Measurements from ENCODE around the gene TMEM203. TPM values are rescaled to one million over a fixed set of nuclear protein-coding genes. Genes with fewer than 3 reads are reported as not detected.

The TMEM203 gene
- polyA plus RNA-seq, 1 donor (not counting 4 experiments of a cell fraction or from before 2014, with no cell fraction given): 29.2 TPM

GRCh38 chr9:137169896-137170358 is 35.5 kb downstream of the TMEM203 start, which contains the start of gene LRRC26:
TSS of gene LRRC26 (minus strand) at chr9:137170051. CDS start at chr9:137169943, 108 bp downstream.
- Histone ChIP-seq H3K4me3 (ENCODE audit: control insufficient read depth in 2 of 3, extremely low read depth in 1 of 3, insufficient read depth in 2 of 3, low read depth in 1 of 3, low read length in 3 of 3) (peak within 1 kb of the TSS in 1 of 3 experiments; percentile 5), H3K36me3 (ENCODE audit: control insufficient read depth in 2 of 2, extremely low read depth in 1 of 2, insufficient read depth in 2 of 2, low read length in 2 of 2) (no peaks in the 10 kb centered on the region), H3K27ac (ENCODE audit: control insufficient read depth, insufficient read depth, low read length) (no peak within 1 kb of the TSS), H2AFZ (ENCODE audit: control insufficient read depth, low read length) (no peak within 1 kb of the TSS), H3K9ac (ENCODE audit: control insufficient read depth, extremely low read depth, insufficient read depth, low read length) (no peak within 1 kb of the TSS), H3K4me2 (ENCODE audit: control insufficient read depth, extremely low read depth, insufficient read depth, low read depth, low read length) (peak within 1 kb of the TSS; percentile 41), H3K9me3 (ENCODE audit: control insufficient read depth, low read depth, low read length) (no peaks in the 10 kb centered on the region), H3K9me1 (ENCODE audit: control insufficient read depth, extremely low read depth, insufficient read depth, low read length) (no peaks in the 10 kb centered on the region), H3K79me2 (ENCODE audit: control insufficient read depth, insufficient read depth, low read length) (no peaks in the 10 kb centered on the region), H4K20me1 (ENCODE audit: control insufficient read depth, extremely low read depth, insufficient read depth, low read length) (peaks cover 9% of the 10 kb centered on the region), H3K27me3 (ENCODE audit: control insufficient read depth, extremely low read depth, insufficient read depth, low read length) (peaks cover 96% of the 10 kb centered on the region), H3K4me1 (ENCODE audit: control insufficient read depth, extremely low read depth, insufficient read depth, low read length) (no peaks in the 10 kb centered on the region)
- TF ChIP-seq, protein P1, sequence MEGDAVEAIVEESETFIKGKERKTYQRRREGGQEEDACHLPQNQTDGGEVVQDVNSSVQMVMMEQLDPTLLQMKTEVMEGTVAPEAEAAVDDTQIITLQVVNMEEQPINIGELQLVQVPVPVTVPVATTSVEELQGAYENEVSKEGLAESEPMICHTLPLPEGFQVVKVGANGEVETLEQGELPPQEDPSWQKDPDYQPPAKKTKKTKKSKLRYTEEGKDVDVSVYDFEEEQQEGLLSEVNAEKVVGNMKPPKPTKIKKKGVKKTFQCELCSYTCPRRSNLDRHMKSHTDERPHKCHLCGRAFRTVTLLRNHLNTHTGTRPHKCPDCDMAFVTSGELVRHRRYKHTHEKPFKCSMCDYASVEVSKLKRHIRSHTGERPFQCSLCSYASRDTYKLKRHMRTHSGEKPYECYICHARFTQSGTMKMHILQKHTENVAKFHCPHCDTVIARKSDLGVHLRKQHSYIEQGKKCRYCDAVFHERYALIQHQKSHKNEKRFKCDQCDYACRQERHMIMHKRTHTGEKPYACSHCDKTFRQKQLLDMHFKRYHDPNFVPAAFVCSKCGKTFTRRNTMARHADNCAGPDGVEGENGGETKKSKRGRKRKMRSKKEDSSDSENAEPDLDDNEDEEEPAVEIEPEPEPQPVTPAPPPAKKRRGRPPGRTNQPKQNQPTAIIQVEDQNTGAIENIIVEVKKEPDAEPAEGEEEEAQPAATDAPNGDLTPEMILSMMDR (optimal IDR thresholded peaks at IDR 0.05 in 1 of 3, IDR thresholded peaks at IDR 0.05 in 1 of 3, conservative IDR thresholded peaks at IDR 0.05 in 1 of 3; ENCODE audit: extremely low read depth in 1 of 3, insufficient read depth in 2 of 3, low read length in 3 of 3): no peak
- no peak for TF ChIP-seq EZH2 (IDR thresholded peaks at IDR 0.05; ENCODE audit: low read length)
- no peak for DNase-seq (ENCODE audit: low read depth, low spot score)
- dilution Hi-C loops (cut with MboI; ENCODE audit: extremely low pct_ligation_motif_present, low sequenced_read_pairs): no loop called here
- FAIRE-seq: no peak

DNA sequence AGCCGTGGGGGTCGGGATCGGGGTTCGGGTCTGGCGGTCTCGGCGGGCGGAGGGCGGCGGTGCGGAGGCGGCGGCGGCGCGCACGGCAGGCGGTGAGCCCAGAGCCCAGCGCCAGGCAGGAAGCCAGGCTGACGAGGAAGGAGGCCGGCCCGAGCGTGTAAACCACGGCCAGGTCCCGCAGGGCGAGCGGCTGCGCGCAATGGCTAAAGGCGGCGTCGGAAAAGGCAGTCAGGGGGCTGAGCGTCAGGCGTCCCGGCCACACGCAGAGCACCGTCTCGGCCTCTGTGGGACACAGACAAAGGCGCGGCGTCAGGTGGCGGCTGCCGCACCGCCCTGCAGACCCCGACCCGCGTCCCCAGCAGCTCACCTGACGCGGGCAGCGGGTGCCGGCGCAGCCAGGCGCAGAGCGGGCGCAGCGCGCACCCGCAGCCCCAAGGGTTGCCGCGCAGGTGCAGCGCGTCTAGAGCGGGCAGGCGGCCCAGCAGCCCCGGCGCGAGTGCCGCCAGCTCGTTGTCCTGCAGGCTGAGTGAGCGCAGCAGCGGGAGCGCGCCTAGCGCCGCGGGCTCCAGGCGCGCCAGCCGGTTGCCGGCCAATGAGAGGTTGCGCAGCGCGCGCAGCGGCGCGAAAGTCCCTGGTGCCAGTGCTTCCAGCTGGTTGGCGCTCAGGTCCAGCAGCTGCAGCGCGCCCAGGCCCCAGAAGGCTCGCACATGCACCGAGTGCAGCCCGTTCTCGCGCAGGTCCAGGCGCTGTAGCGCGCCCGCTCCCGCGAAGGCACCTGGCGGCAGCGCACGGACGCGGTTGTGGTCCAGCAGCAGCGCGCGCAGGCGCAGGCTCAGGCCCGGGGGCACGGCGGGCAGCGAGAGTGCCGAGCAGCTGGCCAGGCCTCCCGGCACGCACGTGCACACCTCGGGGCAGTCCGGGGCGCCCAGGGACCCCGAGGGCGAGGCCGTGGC is 36.3 kb downstream of the TMEM203 start:
- H3K36me3 ChIP-seq (ENCODE audit: control insufficient read depth in 2 of 2, extremely low read depth in 1 of 2, insufficient read depth in 2 of 2, low read length in 2 of 2): no peaks in the 10 kb centered on the region
- FAIRE-seq (no peak), DNase-seq (ENCODE audit: low read depth, low spot score) (no peak)
- dilution Hi-C loops (cut with MboI; ENCODE audit: extremely low pct_ligation_motif_present, low sequenced_read_pairs): no loop called here
- H2AFZ ChIP-seq (ENCODE audit: control insufficient read depth, low read length): no peak overlapping the region
- peak overlapping the region; percentile 41 for H3K4me2 ChIP-seq (ENCODE audit: control insufficient read depth, extremely low read depth, insufficient read depth, low read depth, low read length)
- no peaks in the 10 kb centered on the region for H3K9me1 ChIP-seq (ENCODE audit: control insufficient read depth, extremely low read depth, insufficient read depth, low read length)
- peaks cover 6% of the 10 kb centered on the region for H4K20me1 ChIP-seq (ENCODE audit: control insufficient read depth, extremely low read depth, insufficient read depth, low read length)
- TF ChIP-seq, protein P1 (optimal IDR thresholded peaks at IDR 0.05 in 1 of 3, IDR thresholded peaks at IDR 0.05 in 1 of 3, conservative IDR thresholded peaks at IDR 0.05 in 1 of 3; ENCODE audit: extremely low read depth in 1 of 3, insufficient read depth in 2 of 3, low read length in 3 of 3): no peak
- peak; percentile 97 for TF ChIP-seq EZH2 (IDR thresholded peaks at IDR 0.05; ENCODE audit: low read length)
- H3K9me3 ChIP-seq (ENCODE audit: control insufficient read depth, low read depth, low read length): no peaks in the 10 kb centered on the region
- H3K27me3 ChIP-seq (ENCODE audit: control insufficient read depth, extremely low read depth, insufficient read depth, low read length): peaks cover 96% of the 10 kb centered on the region
- H3K9ac ChIP-seq (ENCODE audit: control insufficient read depth, extremely low read depth, insufficient read depth, low read length): no peak overlapping the region
- no peaks in the 10 kb centered on the region for H3K79me2 ChIP-seq (ENCODE audit: control insufficient read depth, insufficient read depth, low read length)
- no peaks in the 10 kb centered on the region for H3K4me1 ChIP-seq (ENCODE audit: control insufficient read depth, extremely low read depth, insufficient read depth, low read length)
- H3K27ac ChIP-seq (ENCODE audit: control insufficient read depth, insufficient read depth, low read length): no peak overlapping the region
- H3K4me3 ChIP-seq (ENCODE audit: control insufficient read depth in 2 of 3, extremely low read depth in 1 of 3, insufficient read depth in 2 of 3, low read depth in 1 of 3, low read length in 3 of 3): peak overlapping the region in 1 of 3 experiments; percentile 5

Data from keratinocyte (primary cell).